Endometrium (tissue), 2 donors: ENCODE results near the gene MESP1.

Source experiments
- FAIRE-seq: peaks from 2 replicates; lab custom pipeline; 2012; peaks lifted over from hg19 to GRCh38; lab: Jason Lieb, UNC
- donor health status: control.
- donor health status: control.

Gene MESP1

DNA sequence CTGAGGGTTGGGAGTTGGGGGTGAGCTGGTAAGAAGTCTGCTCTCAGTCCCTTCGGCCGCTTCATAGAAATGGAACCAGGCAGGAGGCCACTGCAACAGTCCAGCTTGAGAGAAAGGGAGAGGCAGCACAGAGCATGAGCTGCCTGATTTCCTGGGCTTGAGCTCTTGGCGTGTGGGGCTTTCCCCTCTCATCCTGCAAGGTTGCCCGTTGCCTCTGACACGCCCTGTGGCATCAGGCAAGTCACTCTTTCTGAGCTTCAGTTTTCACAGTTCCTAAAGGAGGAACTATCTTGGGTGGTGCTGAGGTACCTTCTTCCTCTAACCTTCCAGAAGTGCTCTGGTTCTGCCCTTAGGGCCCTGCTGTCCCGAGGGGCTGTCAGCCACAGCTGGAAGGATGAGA, 30.0 kb upstream of the MESP1 start:
- FAIRE-seq: no peak

DNA sequence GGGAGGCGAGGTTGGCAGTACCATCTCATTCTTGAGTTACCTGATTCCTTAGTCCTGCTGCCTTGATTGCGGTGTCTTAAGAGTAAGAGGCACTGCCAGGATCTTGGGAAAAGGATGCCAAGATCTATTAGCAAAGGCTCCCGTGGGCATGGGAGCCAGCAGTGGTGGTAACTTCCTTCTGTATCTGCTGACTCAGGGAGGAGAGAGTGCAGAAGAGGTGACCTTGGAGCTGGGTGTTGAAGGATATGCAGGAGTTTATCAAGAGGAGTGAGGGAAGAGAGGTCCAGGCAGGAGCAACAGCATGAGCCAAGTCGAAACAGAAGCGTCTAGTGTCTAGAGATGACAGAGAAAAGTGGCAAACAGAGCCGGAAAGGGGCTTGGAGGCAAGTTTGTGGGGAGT, 29.6 kb upstream of the MESP1 start:
- no peak for FAIRE-seq

DNA sequence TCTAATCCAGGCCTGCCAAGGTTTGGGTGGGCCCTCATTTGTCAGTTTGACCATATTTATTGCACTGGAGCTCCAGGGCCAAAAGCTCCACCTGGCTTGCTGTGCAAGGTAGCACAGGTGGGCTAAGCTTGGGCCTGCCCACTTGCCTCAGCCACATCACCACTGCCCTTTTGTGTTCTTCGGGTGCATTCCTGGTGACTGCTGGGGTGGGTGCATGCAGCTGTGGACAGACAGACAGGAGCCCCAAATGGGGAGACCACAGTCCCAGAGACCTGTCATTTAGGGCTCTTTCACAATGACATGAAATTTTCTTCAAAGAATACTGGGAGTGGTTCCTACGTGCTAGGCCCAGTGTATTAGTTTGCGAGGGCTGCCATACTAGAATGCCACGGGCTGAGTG, 27.8 kb upstream of the MESP1 start:
- FAIRE-seq: no peak

DNA sequence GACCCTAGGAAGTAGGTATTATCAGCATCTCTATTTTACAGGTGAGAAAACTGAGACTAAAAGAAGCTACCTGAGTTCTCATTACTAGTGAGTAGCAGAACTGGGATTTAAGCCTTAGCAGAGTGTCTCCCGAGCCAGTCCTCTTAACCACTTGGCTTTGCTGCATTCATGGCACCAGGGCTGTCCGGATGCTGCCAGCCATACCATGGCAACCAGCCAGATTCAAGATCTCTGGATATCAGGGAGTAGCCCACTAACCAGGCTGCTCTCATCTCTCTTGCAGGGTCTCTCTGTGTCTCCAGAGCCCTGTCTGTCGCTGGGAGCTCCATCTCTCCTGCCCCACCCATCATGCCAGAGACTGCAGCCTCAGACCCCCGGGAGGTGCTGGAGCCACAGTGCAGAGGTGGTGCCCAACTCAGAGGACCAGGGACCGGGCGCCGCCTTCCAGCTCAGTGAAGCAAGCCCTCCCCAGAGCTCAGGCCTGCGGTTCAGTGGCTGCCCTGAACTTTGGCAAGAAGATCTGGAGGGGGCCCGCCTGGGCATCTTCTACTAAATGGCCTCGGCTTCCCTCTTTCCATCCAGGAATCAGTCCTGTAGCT, 26.8 kb upstream of the MESP1 start:
- FAIRE-seq: no peak

GRCh38 chr15:89777073-89777751, 26.2 kb upstream of the MESP1 start:
- no peak for FAIRE-seq

DNA sequence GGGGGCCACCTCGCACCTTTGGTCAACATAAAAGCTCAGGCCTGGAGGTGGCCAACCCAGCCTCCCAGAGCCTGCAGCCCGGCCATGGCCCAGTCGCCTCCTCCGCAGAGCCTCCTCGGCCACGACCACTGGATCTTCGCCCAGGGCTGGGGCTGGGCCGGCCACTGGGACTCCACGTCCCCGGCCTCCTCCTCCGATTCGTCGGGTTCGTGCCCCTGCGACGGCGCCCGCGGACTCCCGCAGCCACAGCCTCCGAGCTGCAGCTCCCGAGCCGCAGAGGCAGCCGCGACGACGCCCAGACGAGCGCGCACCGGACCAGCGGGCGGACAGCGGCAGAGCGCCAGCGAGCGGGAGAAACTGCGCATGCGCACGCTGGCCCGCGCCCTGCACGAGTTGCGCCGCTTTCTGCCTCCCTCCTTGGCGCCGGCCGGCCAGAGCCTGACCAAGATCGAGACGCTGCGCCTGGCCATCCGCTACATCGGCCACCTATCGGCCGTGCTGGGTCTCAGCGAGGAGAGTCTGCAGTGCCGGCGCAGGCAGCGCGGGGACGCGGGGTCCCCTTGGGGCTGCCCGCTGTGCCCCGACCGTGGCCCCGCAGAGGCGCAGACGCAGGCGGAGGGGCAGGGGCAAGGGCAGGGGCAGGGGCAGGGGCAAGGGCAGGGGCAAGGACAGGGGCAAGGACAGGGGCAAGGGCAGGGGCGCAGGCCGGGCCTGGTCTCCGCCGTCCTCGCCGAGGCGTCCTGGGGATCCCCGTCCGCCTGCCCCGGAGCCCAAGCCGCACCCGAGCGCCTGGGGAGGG, 25.4 kb upstream of the MESP1 start, which contains the start of gene MESP2:
TSS of gene MESP2 (plus strand) at position 59 of the 799 bp plus-strand sequence. CDS start at position 85, 26 bp downstream.
- FAIRE-seq: no peak

DNA sequence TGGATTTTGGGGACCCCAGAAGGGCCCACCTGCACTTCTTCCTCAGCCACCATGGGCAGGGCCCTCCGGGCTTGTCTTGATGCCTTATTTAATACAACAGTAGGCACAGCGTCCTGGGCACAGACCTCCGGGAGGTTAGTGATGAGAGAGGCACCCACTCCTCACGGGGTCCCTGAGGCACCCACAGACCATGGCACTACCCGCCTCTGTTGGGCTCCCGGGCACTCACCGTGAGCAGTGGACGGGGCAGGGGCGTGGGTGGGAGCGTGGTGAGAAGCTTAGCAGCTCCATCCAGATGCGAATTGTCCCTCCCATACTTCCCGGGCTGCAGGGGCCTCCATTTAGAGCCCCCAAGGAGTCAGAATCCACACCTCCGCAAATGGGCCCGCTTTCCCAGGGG, 24.8 kb upstream of the MESP1 start:
- no peak for FAIRE-seq

GRCh38 chr15:89774492-89774891, 23.4 kb upstream of the MESP1 start:
- FAIRE-seq: no peak

DNA sequence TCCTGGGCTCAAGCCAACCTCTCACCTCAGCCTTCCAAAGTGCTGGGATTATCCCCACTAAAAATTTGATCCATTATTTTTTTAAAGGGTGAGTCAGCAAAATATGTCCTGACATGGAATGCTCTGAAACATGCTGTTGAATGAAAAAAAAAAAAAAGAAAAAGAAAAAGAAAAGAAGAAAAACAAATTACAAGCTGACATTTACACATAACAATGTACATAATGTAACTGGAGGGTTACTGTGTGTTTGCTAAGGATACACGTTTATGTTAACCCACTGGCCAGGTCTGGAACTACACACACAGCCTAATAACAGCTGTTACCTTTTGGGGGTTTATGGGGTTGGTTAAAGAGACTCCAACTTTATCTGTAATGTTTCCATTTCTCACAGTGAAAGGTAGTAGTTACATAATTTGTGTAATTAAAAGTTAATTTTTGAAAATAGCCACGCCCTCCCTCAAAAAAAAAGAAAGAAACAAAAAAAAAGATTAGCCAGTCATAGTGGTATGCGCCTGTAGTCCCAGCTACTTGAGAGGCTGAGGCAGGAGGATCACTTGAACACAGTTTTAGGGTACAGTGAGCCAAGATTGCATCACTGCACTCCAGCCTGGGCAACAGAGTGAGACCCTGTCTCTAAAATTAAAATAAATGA, 22.0 kb upstream of the MESP1 start:
- FAIRE-seq: no peak

- no peak for FAIRE-seq
These were observed 19.0 kb upstream of the MESP1 start for GRCh38 chr15:89770041-89770440.

DNA sequence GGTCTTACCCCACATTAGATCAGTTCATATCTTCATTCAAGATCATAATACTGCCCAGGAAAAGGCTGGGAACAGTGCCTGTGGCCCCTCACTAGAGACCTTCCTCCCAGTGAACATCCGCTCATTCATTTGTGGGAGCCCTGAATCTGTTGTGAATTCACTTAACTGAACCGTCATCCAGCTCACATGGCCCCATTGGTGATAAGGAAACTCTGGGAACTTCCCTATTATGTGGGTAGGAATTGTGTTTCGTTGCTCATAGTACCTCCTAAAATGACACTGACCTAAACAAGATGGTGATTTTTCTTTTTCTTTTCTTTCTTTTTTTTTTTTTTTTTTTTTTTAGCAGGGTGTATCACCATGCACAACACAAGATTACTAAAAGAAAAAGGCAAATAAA, 18.3 kb upstream of the MESP1 start:
- no peak for FAIRE-seq

DNA sequence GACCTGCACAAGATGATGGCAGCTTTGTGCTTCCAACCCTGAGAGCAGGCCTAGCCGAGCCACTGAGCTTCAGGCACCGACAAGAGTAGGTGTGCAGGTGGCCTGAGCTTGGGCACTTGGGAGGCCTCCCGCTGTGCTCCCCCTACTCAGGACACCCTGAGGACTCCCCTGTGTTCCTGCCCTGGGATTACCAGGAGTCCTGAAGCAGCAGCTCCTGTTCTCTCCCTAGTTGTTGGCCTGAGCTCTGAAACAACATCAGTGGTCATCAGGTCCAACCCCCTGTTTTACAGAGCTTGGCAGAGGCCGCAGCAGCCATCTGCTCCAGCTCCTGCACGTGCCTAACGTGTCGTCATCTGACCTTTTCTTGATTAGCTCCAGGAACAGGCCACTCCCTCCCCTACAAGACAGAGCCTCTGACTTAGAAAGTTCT, 17.0 kb upstream of the MESP1 start:
- FAIRE-seq: no peak

DNA sequence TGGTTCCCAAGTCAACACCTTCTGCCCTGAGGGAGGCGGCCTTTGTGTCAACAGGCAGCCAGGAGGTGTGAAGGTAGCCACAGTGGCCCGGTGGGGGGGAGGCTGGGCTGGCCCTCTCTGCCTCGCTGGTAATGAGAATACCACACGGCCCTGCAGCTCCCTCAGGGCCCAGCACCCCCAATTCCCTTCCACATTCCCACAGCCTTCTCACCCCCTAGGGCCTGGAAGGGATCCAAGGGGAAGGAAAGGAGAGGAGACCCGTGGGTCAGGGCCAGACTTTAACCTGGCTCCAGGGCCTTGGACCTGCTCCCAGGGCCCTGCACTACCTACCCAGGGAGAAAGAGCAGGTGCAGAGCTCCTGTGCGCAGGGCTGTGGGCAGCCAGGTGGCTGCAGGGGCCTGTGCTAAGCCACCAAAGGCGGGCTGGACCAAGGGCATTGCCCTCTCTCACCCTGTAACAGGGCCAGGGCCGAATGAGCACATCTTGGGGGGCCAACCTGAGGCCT, 16.4 kb upstream of the MESP1 start:
- no peak for FAIRE-seq

DNA sequence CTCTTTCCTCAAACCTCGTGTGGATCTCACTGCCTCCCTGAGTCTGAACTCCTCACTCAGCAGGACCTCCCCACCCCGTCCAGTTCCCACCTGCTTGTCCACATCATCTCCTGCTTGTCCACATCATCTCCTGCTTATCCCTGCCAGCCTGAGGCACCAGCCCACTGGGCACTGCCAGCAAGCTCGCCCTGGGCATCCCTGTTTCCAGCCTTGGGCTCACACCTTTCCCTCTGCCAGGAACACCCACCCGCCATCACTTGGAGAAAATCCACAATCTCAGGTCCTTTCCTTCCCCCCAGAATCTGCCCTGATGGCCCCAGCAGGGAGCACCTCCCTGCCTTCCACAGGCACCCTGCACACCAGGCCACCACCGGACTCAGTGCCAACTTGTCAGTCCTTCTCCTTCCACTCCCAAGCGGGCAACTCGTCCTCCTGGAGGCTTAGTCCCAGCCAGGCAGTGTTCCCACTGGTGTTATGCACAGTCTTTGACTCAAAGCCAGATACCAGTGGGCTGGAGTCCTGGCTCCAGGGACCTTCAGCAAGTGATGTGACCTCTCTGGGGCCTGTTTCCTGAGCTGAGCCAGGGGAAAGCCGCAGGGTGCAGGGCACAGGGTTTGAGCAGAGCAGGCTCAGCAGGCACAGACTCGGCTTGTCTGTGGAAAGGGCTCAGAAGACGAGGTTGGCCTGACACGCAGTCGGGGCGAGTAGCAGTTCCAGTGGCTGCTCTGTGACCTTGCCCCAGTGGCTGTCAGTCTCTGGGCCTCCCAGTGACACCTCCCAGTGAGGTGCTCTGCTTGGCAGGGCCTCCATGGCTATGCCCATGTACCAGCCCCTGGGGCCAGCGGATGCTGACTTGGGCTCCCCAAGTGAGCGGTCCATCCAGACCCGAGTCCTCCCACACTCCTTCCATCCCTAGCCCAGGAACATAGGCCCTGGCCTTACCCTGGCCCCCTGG, 15.6 kb upstream of the MESP1 start:
- FAIRE-seq: no peak

GRCh38 chr15:89765694-89766093, 14.6 kb upstream of the MESP1 start:
- FAIRE-seq: no peak

GRCh38 chr15:89761929-89762328, 10.9 kb upstream of the MESP1 start:
- no peak for FAIRE-seq

GRCh38 chr15:89761009-89761831, 10.2 kb upstream of the MESP1 start:
- no peak for FAIRE-seq

- FAIRE-seq: no peak
These were observed 9.4 kb upstream of the MESP1 start for GRCh38 chr15:89760303-89761008.

GRCh38 chr15:89759835-89760234, 8.8 kb upstream of the MESP1 start:
- no peak for FAIRE-seq

DNA sequence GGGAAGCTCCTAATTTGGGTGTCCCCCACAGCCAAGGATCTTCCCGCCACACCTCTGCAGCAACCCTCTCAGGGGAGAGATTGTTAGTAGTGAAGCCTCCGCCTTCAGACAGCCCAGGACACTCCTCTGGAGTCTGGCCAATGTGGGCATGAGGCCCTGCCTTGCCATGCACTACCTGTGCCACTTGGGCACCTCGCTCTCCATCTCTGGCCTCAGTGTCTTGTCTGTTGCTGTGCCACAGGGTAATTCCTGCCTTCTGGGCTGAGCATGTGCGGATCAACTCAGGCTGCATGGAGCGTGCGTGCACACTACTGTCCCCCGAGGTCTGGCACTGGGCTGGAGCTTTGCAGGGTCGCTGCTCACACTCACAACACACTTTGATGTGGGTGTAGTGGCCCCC, 7.9 kb upstream of the MESP1 start:
- FAIRE-seq: no peak
